Sigmoid colon (tissue), 4 donors: ENCODE results near the gene MRTFA.

ENCODE experiments used
- CTCF ChIP-seq, 4 experiments: fragments of 450-650 bp in 3 of 4; fragments of 200-600 bp in 1 of 4; IDR thresholded peaks; one replicate each; pipeline ENCODE4 v1.5.1; 2016 to 2019; ENCODE audit warnings: antibody characterized with exemption in 4 of 4, mild to moderate bottlenecking in 3 of 4, moderate library complexity in 2 of 4
- EP300 ChIP-seq, 4 donors: sonication (generic); formaldehyde crosslinking; IDR thresholded peaks; one replicate each; pipeline ENCODE4 v1.6.1; 2017; ENCODE audit warnings: antibody characterized with exemption in 4 of 4
- POLR2A ChIP-seq, 2 donors: fragments of 450-650 bp; IDR thresholded peaks; one replicate each; pipeline ENCODE4 v1.6.1; 2016; ENCODE audit warnings: antibody characterized with exemption in 2 of 2, mild to moderate bottlenecking in 2 of 2, moderate library complexity in 2 of 2

GRCh38 chr22:40420341-40421081, 216.0 kb downstream of the MRTFA start:
- TF ChIP-seq CTCF (IDR thresholded peaks at IDR 0.05) (no peak), POLR2A (IDR thresholded peaks at IDR 0.05) (no peak), EP300 (IDR thresholded peaks at IDR 0.05) (no peak)
